PC-9 (cell line): ENCODE data around the gene NVL. TPM values are rescaled to one million over a fixed set of nuclear protein-coding genes. Genes with fewer than 3 reads are reported as not detected.

ENCODE experiments used
- BruUV-seq: library from RNA; stranded (reverse); fragments of 400-500 nt; replicated peaks from 2 replicates; lab custom pipeline; 2021; lab: Mats Ljungman, UMichigan
- CTCF ChIA-PET: fragments of 300-600 bp; sonication (Branson Sonifier 250); formaldehyde crosslinking; loops from one replicate; lab custom pipeline; 2022; ENCODE audit warnings: antibody characterized with exemption; lab: Charles Lee
- POLR2A ChIA-PET: fragments of 300-600 bp; sonication (Branson Sonifier 250); formaldehyde crosslinking; loops from one replicate; lab custom pipeline; 2022; ENCODE audit warnings: antibody characterized with exemption; ENCODE audit not compliant: unreplicated experiment; lab: Charles Lee
- DNase-seq, 2 experiments: peaks; one replicate each; pipeline versions ENCODE4 v3.0.0 to v3.0.0-alpha.2; 2015 to 2022; ENCODE audit warnings: mixed read lengths in 1 of 2
- H2AFZ ChIP-seq: fragments of 200-600 bp; sonication (generic); 2 replicates; pipeline ENCODE4 v1.8.1; 2017; ENCODE audit warnings: antibody characterized with exemption
- H3F3A ChIP-seq: fragments of 200-600 bp; sonication (generic); 2 replicates; pipeline ENCODE4 v1.8.1; 2017; ENCODE audit warnings: antibody characterized with exemption, mild to moderate bottlenecking, low read depth; ENCODE audit not compliant: insufficient read depth
- H3K27ac ChIP-seq: fragments of 200-600 bp; sonication (generic); 2 replicates; pipeline ENCODE4 v1.6.1; 2016; ENCODE audit warnings: mixed run types
- H3K27me3 ChIP-seq: fragments of 200-600 bp; sonication (generic); 2 replicates; pipeline ENCODE4 v1.6.1; 2016; ENCODE audit warnings: low read depth, mixed run types; ENCODE audit not compliant: insufficient read depth
- H3K36me3 ChIP-seq: fragments of 200-600 bp; sonication (generic); 2 replicates; pipeline ENCODE4 v1.6.1; 2016; ENCODE audit warnings: low read depth, mixed run types
- H3K4me1 ChIP-seq: fragments of 200-600 bp; sonication (generic); replicated peaks from 2 replicates; pipeline ENCODE4 v1.6.1; 2016; ENCODE audit warnings: mixed run types; ENCODE audit not compliant: insufficient read depth
- H3K4me2 ChIP-seq: fragments of 200-600 bp; sonication (generic); 2 replicates; pipeline ENCODE4 v1.6.1; 2017; ENCODE audit warnings: mixed run types
- H3K4me3 ChIP-seq: fragments of 200-600 bp; sonication (generic); 2 replicates; pipeline ENCODE4 v1.6.1; 2016; ENCODE audit warnings: mixed run types
- H3K79me2 ChIP-seq: fragments of 200-600 bp; sonication (generic); 2 replicates; pipeline ENCODE4 v1.6.1; 2017; ENCODE audit warnings: low read depth, mixed run types
- H3K9me2 ChIP-seq: fragments of 200-600 bp; sonication (generic); 2 replicates; pipeline ENCODE4 v1.8.1; 2017; ENCODE audit warnings: mild to moderate bottlenecking; ENCODE audit not compliant: insufficient read depth
- H3K9me3 ChIP-seq: fragments of 200-600 bp; sonication (generic); 2 replicates; pipeline ENCODE4 v1.8.1; 2016; ENCODE audit warnings: low read depth; ENCODE audit not compliant: insufficient read depth
- H4K20me1 ChIP-seq: fragments of 200-600 bp; sonication (generic); 2 replicates; pipeline ENCODE4 v1.8.1; 2017; ENCODE audit not compliant: insufficient read depth
- EZH2 ChIP-seq: fragments of 200-600 bp; sonication (generic); IDR thresholded peaks from 2 replicates; pipeline ENCODE4 v1.8.0; 2017; ENCODE audit warnings: antibody characterized with exemption, low read depth
- intact Hi-C: fragments of 100-400 bp; cut with micrococcal nuclease; formaldehyde crosslinking; loops from one replicate; pipeline ENCODE4 v1.10.0; 2022; ENCODE audit not compliant: unreplicated experiment
- microRNA-seq: library from miRNA; unstranded; fragments of <30 nt; microRNA quantifications from one replicate; pipeline ENCODE4 v1.2.0, GENCODE V29; 2021; ENCODE audit warnings: borderline number of aligned reads, borderline replicate concordance
- total RNA-seq: library from RNA; stranded (reverse); gene quantifications from 2 replicates; pipeline ENCODE4 v1.2.3, GENCODE V29; 2021
- TF ChIP-seq, protein P1 (sequence below): fragments of 200-600 bp; sonication (generic); conservative IDR thresholded peaks from 2 replicates; pipeline ENCODE4 v1.6.1; 2017; ENCODE audit warnings: mixed run types, antibody characterized with exemption, mild to moderate bottlenecking, moderate library complexity

Gene NVL
- total RNA-seq, 1 experiment from 2014 or later = 36.1 TPM

GRCh38 chr1:224178894-224179293 is 151.1 kb downstream of the NVL start:
- Histone ChIP-seq H3K36me3 (no peaks in the 10 kb centered on the region), H2AFZ (no peak overlapping the region), H4K20me1 (no peaks in the 10 kb centered on the region), H3K4me2 (no peak overlapping the region), H3K27me3 (no peaks in the 10 kb centered on the region), H3K79me2 (peaks cover 2% of the 10 kb centered on the region; the same call in 1 of the 2 replicates), H3K27ac (no peak overlapping the region), H3F3A (peaks cover 23% of the 10 kb centered on the region), H3K9me2 (no peaks in the 10 kb centered on the region), H3K4me3 (no peak overlapping the region), H3K9me3 (no peaks in the 10 kb centered on the region), H3K4me1 (peaks cover 9% of the 10 kb centered on the region)
- CTCF ChIA-PET = interaction anchor here (0.7 kb wide), 1 partner anchor 24 kb away, joined by 4 read pairs; no protein-coding TSS in a partner anchor
- POLR2A ChIA-PET = no interaction called here
- no TSS peak for BruUV-seq
- no peak for DNase-seq
- TF ChIP-seq, protein P1, sequence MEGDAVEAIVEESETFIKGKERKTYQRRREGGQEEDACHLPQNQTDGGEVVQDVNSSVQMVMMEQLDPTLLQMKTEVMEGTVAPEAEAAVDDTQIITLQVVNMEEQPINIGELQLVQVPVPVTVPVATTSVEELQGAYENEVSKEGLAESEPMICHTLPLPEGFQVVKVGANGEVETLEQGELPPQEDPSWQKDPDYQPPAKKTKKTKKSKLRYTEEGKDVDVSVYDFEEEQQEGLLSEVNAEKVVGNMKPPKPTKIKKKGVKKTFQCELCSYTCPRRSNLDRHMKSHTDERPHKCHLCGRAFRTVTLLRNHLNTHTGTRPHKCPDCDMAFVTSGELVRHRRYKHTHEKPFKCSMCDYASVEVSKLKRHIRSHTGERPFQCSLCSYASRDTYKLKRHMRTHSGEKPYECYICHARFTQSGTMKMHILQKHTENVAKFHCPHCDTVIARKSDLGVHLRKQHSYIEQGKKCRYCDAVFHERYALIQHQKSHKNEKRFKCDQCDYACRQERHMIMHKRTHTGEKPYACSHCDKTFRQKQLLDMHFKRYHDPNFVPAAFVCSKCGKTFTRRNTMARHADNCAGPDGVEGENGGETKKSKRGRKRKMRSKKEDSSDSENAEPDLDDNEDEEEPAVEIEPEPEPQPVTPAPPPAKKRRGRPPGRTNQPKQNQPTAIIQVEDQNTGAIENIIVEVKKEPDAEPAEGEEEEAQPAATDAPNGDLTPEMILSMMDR = no peak
- TF ChIP-seq EZH2 = no peak
- intact Hi-C loops = no loop called here

- no peak for DNase-seq
- no peaks in the 10 kb centered on the region for H3K9me2 ChIP-seq
- H3K9me3 ChIP-seq = no peaks in the 10 kb centered on the region
- H3K27ac ChIP-seq = no peak overlapping the region
- H3F3A ChIP-seq = peaks cover 17% of the 10 kb centered on the region
- no peaks in the 10 kb centered on the region for H4K20me1 ChIP-seq
- H2AFZ ChIP-seq = no peak overlapping the region
- no peaks in the 10 kb centered on the region for H3K36me3 ChIP-seq
- ChIA-PET POLR2A (no interaction called here), CTCF (interaction anchor here (0.6 to 0.7 kb wide), 4 partner anchors 11 to 152 kb away, joined by 3 to 6 read pairs (median 4); partner anchors contain the start of gene NVL)
- H3K27me3 ChIP-seq = no peaks in the 10 kb centered on the region
- peaks cover 9% of the 10 kb centered on the region for H3K4me1 ChIP-seq
- H3K4me3 ChIP-seq = no peak overlapping the region
- H3K4me2 ChIP-seq = no peak overlapping the region
- intact Hi-C loops = no loop called here
- TF ChIP-seq EZH2 = no peak
- TF ChIP-seq, protein P1 = no peak
- H3K79me2 ChIP-seq = no peaks in the 10 kb centered on the region
- no TSS peak for BruUV-seq
Observed at GRCh38 chr1:224177356-224177999, 152.5 kb downstream of the NVL start.

Small RNA genes within 50 kb of the gene (microRNA-seq; reads per million reads assigned to microRNA genes)
- not detected for gene MIR320B2

Other genes with a start within 250 kb of the NVL start
- gene FBXO28, start 216.1 kb downstream of the NVL start, total RNA-seq = 43.4 and 48.1 TPM in 2 replicates
- gene DEGS1, start 146.9 kb downstream of the NVL start, total RNA-seq = 19.2 and 20.0 TPM in 2 replicates
- 86.2 and 93.8 TPM in 2 replicates for gene CNIH4, start 26.7 kb upstream of the NVL start, total RNA-seq
- gene WDR26, start 104.6 kb upstream of the NVL start, total RNA-seq = 76.0 and 88.9 TPM in 2 replicates